ENCODE results near the gene XNDC1N. TPM values are rescaled to one million over a fixed set of nuclear protein-coding genes. Genes with fewer than 3 reads are reported as not detected.

XNDC1N gene
- 4.4 and 4.7 TPM in 2 replicates for total RNA-seq

GRCh38 chr11:71927820-71928736 lies at the start of gene XNDC1N:
Gene XNDC1N, minus strand, starts transcription at chr11:71928594. Its CDS starts 5,241 bp downstream, at chr11:71923353.

GRCh38 chr11:71928737-71929443 lies 496 bp upstream of the XNDC1N start, which contains the start of gene RNF121:
Gene RNF121, plus strand, starts transcription at chr11:71929046. Its CDS starts 16 bp downstream, at chr11:71929062.

Other genes with a start within 250 kb of the XNDC1N start
- not detected in 2 replicates for gene DEFB108B, start 95.4 kb downstream of the XNDC1N start, total RNA-seq
- gene DEFB131B, start 50.1 kb downstream of the XNDC1N start, total RNA-seq = not detected in 2 replicates
- 38.8 and 40.7 TPM in 2 replicates for gene RNF121, start 452 bp upstream of the XNDC1N start, total RNA-seq
- 1.5 and 2.8 TPM in 2 replicates for gene IL18BP, start 70.3 kb upstream of the XNDC1N start, total RNA-seq
- gene NUMA1, start 151.9 kb upstream of the XNDC1N start, total RNA-seq = 117 and 205 TPM in 2 replicates
- gene LRRC51, start 152.3 kb upstream of the XNDC1N start, total RNA-seq = 3.4 and 4.1 TPM in 2 replicates
- 141 and 146 TPM in 2 replicates for gene LAMTOR1, start 174.7 kb upstream of the XNDC1N start, total RNA-seq
- gene TOMT, start 177.3 kb upstream of the XNDC1N start, total RNA-seq = not detected in 2 replicates
- gene ANAPC15, start 184.1 kb upstream of the XNDC1N start, total RNA-seq = 25.9 and 45.3 TPM in 2 replicates
- gene FOLR3, start 207.1 kb upstream of the XNDC1N start, total RNA-seq = not detected in 2 replicates

Data from mesangial cell (primary cell).